Hepatocyte (in vitro differentiated cells): ENCODE measurements around the gene NUPR2.

Source experiments
- CTCF ChIP-seq: fragments of 200-600 bp; sonication (generic); IDR thresholded peaks from 2 replicates; pipeline ENCODE4 v1.5.1; 2016; ENCODE audit warnings: antibody characterized with exemption, mild to moderate bottlenecking; ENCODE audit not compliant: poor library complexity
- EZH2phosphoT487 ChIP-seq: fragments of 200-600 bp; sonication (generic); IDR thresholded peaks from one replicate; pipeline ENCODE4 v1.6.1; 2018; ENCODE audit warnings: antibody characterized with exemption, mild to moderate bottlenecking, low read depth, moderate library complexity; ENCODE audit not compliant: unreplicated experiment, severe bottlenecking

GRCh38 chr7:56106108-56107073 is 9.8 kb downstream of the NUPR2 start, which contains the start of gene CHCHD2:
- TF ChIP-seq CTCF (no peak), EZH2phosphoT487 (no peak)
